Activated CD4-positive, alpha-beta memory T cell treated with anti-CD3 and anti-CD28 coated beads, Interleukin-2, amount 10 ng/mL, durations not matched to agents 7 days and 5 days (primary cell): ENCODE results near the gene FOXN3. TPM values are rescaled to one million over a fixed set of nuclear protein-coding genes. Genes with fewer than 3 reads are reported as not detected.

Source experiments
- CTCF ChIA-PET: fragments of 350-600 bp; sonication (Branson Sonifier 250); formaldehyde crosslinking; loops from one replicate; lab custom pipeline; 2021; ENCODE audit warnings: antibody characterized with exemption, inconsistent platforms; lab: Charles Lee
- POLR2A ChIA-PET: fragments of 350-600 bp; sonication (Branson Sonifier 250); formaldehyde crosslinking; loops from one replicate; lab custom pipeline; 2021; ENCODE audit warnings: antibody characterized with exemption; lab: Charles Lee
- DNase-seq: peaks from one replicate; pipeline ENCODE4 v3.0.0-alpha.2; 2020
- H3K27ac Mint-ChIP-seq: one replicate; pipeline ENCODE4 v1.8.0; 2021; ENCODE audit warnings: mild to moderate bottlenecking, mixed read lengths
- H3K27me3 Mint-ChIP-seq: one replicate; pipeline ENCODE4 v1.8.0; 2021; ENCODE audit warnings: mixed read lengths
- H3K36me3 Mint-ChIP-seq: one replicate; pipeline ENCODE4 v1.8.0; 2021; ENCODE audit warnings: low read depth, mixed read lengths
- H3K4me1 Mint-ChIP-seq: one replicate; pipeline ENCODE4 v1.8.0; 2021; ENCODE audit warnings: mixed read lengths
- H3K4me3 Mint-ChIP-seq: one replicate; pipeline ENCODE4 v1.8.0; 2021; ENCODE audit warnings: mild to moderate bottlenecking, mixed read lengths
- H3K9me3 Mint-ChIP-seq: one replicate; pipeline ENCODE4 v1.8.0; 2021; ENCODE audit warnings: mixed read lengths
- total RNA-seq, 2 experiments: library from RNA; stranded (reverse); gene quantifications; one replicate each; pipeline ENCODE4 v1.2.3, GENCODE V29; 2021

FOXN3 gene
- total RNA-seq, 2 experiments from 2014 or later: 73.1 to 78.3 TPM

- no peaks in the 10 kb centered on the region for H3K36me3 Mint-ChIP-seq
- H3K27me3 Mint-ChIP-seq: no peaks in the 10 kb centered on the region
- DNase-seq: no peak
- ChIA-PET POLR2A (no interaction called here), CTCF (no interaction called here)
- no peak overlapping the region for H3K4me3 Mint-ChIP-seq
- H3K27ac Mint-ChIP-seq: no peak overlapping the region
- no peaks in the 10 kb centered on the region for H3K9me3 Mint-ChIP-seq
- peaks cover 7% of the 10 kb centered on the region for H3K4me1 Mint-ChIP-seq
These were observed 127.6 kb downstream of the FOXN3 start for GRCh38 chr14:89289477-89289876.

DNA sequence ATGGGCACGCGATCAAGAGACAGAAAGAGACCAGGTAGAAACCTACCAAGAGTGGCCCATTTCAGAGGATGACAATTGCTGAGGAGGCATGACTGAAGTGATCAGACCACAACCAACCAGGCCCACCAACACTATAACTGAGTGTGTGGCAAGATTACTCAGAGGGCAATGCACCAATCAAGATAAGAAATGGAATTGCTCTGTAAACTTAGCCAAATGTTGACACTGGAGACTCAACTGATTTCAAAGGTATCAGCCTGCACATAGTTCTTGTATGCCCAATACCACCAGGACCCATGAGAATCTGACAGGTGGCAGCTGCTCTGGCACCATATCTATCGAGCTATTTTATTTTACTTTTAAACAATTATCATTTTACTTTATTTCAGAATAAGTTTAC is 128.9 kb downstream of the FOXN3 start:
- peaks cover 18% of the 10 kb centered on the region for H3K4me1 Mint-ChIP-seq
- ChIA-PET CTCF (interaction anchor here (0.7 kb wide), 1 partner anchor 781 kb away, joined by 4 read pairs; no protein-coding TSS in a partner anchor), POLR2A (no interaction called here)
- no peak overlapping the region for H3K27ac Mint-ChIP-seq
- H3K4me3 Mint-ChIP-seq: no peak overlapping the region
- DNase-seq: no peak
- no peaks in the 10 kb centered on the region for H3K9me3 Mint-ChIP-seq
- no peaks in the 10 kb centered on the region for H3K36me3 Mint-ChIP-seq
- no peaks in the 10 kb centered on the region for H3K27me3 Mint-ChIP-seq

DNA sequence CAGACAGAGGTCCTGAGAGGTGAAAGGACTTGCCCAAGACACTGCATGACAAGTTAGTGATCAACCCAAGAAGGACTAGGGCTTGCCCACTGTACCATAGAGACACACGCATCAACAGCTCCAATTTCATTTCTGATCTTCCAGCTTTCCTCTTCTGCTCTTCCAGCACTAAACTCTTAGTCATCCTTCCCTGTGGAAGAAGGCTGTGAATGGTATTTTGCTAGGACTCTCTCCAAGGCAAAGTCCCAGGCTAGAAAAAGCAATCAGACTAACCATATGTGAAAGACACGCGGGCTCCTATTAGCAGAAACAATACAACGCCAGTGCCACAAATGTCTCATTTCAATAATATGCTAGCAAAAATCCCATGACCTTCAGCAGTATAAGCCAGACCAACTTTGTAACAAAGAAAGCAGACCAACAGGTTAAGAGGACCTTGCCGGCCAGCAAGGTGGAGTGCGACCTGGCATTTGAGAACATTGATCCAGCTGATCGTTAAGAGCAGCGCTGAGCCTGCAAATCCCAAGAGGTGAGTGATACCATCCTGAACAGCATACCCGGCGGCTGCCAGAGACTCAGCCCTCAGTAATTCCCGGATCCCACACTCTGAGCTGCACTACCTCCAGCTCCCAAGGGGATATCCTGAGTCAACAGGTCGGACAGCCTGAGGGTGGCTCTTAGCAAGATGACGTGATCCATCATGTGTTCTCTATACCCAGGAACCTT is 132.5 kb downstream of the FOXN3 start:
- peaks cover 14% of the 10 kb centered on the region for H3K36me3 Mint-ChIP-seq
- ChIA-PET POLR2A (interaction anchor here (1.6 kb wide), 1 partner anchor 25 kb away, joined by 3 read pairs; no protein-coding TSS in a partner anchor), CTCF (no interaction called here)
- no peak for DNase-seq
- H3K4me3 Mint-ChIP-seq: no peak overlapping the region
- peaks cover 35% of the 10 kb centered on the region for H3K4me1 Mint-ChIP-seq
- no peaks in the 10 kb centered on the region for H3K27me3 Mint-ChIP-seq
- no peaks in the 10 kb centered on the region for H3K9me3 Mint-ChIP-seq
- H3K27ac Mint-ChIP-seq: no peak overlapping the region

- Mint-ChIP-seq H3K27me3 (no peaks in the 10 kb centered on the region), H3K9me3 (no peaks in the 10 kb centered on the region), H3K27ac (no peak overlapping the region), H3K4me3 (no peak overlapping the region), H3K4me1 (peaks cover 42% of the 10 kb centered on the region), H3K36me3 (peaks cover 21% of the 10 kb centered on the region)
- ChIA-PET POLR2A (interaction anchor here (0.7 to 1.6 kb wide), 3 partner anchors 10 to 147 kb away, joined by 3 read pairs; no protein-coding TSS in a partner anchor), CTCF (interaction anchor here (0.7 kb wide), 1 partner anchor 146 kb away, joined by 3 read pairs; no protein-coding TSS in a partner anchor)
- DNase-seq: peak; percentile 39
These were observed 133.5 kb downstream of the FOXN3 start for GRCh38 chr14:89283327-89284060.

- ChIA-PET POLR2A (no interaction called here), CTCF (no interaction called here)
- Mint-ChIP-seq H3K4me1 (peaks cover 50% of the 10 kb centered on the region), H3K4me3 (no peak overlapping the region), H3K9me3 (no peaks in the 10 kb centered on the region), H3K27me3 (no peaks in the 10 kb centered on the region), H3K27ac (no peak overlapping the region), H3K36me3 (peaks cover 29% of the 10 kb centered on the region)
- DNase-seq: no peak
These were observed 134.8 kb downstream of the FOXN3 start for GRCh38 chr14:89282191-89282590.

DNA sequence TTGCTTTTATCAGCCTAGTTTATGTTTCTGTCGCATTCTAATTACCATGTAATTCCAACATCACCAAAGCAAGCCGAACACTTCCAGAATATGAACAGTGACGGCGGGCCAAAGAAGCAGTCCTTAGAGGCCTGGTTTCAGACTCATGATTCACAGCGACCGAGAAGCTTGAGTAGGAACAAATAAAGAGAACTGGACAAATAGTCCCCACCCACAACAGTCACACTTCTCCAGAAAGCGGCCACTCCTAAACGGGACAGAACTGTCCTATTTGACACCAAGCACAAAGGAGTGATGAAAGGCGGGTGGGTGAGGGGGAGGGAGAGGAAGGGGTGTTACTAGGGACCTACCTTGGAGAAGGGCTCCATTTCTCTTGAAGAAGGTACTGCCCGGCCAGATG is 136.4 kb downstream of the FOXN3 start:
- DNase-seq: no peak
- Mint-ChIP-seq H3K4me3 (no peak overlapping the region), H3K36me3 (peaks cover 37% of the 10 kb centered on the region), H3K4me1 (peaks cover 62% of the 10 kb centered on the region), H3K27ac (no peak overlapping the region), H3K9me3 (no peaks in the 10 kb centered on the region), H3K27me3 (no peaks in the 10 kb centered on the region)
- CTCF ChIA-PET: no interaction called here
- POLR2A ChIA-PET: no interaction called here

DNA sequence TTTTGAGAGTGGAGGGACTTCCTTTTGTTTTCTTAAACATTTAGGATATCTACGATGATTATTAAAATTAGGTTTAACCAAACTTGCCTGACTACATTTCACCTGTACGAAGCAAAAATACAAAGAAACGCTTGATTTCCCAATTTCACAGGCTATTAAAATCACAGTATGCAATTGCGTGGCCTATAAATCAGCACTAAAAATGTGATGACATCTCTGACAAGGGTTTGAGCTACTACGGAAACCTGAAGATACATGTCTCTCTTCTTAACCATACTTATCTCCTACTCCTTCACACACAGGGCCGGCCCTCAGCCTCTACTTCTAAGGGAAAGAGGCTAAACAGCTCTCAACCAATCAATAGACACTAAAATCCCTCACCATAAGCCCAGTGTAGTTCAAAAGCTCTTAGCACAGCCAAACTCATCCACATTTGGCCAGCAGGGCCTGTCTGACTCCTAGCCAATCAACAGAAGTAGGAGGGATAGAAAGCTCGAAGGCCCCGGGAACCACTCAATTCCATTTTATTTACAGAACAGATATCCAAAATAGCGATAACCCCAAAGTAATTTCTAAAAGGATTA is 137.3 kb downstream of the FOXN3 start:
- H3K4me1 Mint-ChIP-seq: peaks cover 70% of the 10 kb centered on the region
- no peaks in the 10 kb centered on the region for H3K27me3 Mint-ChIP-seq
- CTCF ChIA-PET: no interaction called here
- peaks cover 44% of the 10 kb centered on the region for H3K36me3 Mint-ChIP-seq
- DNase-seq: no peak
- H3K27ac Mint-ChIP-seq: no peak overlapping the region
- H3K9me3 Mint-ChIP-seq: no peaks in the 10 kb centered on the region
- H3K4me3 Mint-ChIP-seq: no peak overlapping the region
- POLR2A ChIA-PET: no interaction called here

DNA sequence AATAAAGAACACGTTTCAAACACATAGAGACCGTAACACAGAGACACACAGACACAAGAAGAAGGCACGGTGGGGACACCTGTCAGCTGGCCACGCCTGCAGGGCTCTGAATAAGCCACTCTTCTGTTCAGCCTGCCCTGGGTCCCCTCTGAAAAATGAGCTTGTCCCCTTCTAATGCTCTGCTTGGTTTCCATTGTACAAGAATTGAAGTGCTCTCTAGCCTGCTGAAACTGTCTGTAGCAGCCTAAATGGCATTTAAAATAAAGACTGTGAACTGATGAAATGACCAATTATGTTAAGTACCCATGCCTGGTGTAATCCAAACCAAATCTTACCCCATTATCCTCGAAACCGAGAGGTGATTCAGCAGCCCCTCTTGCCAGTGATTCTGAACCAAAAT is 139.8 kb downstream of the FOXN3 start:
- Mint-ChIP-seq H3K4me3 (no peak overlapping the region), H3K27ac (peak overlapping the region; percentile 41), H3K27me3 (no peaks in the 10 kb centered on the region), H3K4me1 (peaks cover 54% of the 10 kb centered on the region), H3K36me3 (peaks cover 50% of the 10 kb centered on the region), H3K9me3 (no peaks in the 10 kb centered on the region)
- ChIA-PET POLR2A (no interaction called here), CTCF (no interaction called here)
- no peak for DNase-seq

DNA sequence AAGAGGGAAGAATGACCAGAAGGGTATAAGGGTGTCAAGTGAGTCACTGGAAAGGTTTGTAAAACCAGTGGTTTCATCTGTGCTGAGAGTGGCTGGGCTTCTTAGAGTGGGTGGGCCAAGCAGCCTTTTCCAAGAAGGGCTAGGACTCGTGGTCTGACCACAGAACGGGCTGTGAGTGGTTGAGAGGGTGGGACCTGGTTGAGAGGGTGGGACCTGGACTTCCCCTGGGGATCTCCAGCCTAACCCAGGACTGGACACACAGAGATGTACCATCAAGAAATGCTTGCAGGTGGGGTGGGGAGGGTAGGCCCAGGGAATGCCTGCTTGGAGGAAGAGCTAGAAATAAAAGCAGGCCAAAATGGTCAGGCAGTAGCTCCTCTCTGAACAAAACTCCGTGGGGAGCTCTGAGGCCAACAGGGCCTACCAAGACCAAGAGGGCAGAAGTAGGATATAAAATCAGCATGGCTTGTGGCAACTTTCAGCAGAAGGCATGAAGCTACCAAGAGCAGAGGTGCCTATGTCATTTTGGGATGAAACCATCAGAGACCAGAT is 140.5 kb downstream of the FOXN3 start:
- no peaks in the 10 kb centered on the region for H3K9me3 Mint-ChIP-seq
- H3K4me1 Mint-ChIP-seq: peaks cover 50% of the 10 kb centered on the region
- CTCF ChIA-PET: no interaction called here

DNA sequence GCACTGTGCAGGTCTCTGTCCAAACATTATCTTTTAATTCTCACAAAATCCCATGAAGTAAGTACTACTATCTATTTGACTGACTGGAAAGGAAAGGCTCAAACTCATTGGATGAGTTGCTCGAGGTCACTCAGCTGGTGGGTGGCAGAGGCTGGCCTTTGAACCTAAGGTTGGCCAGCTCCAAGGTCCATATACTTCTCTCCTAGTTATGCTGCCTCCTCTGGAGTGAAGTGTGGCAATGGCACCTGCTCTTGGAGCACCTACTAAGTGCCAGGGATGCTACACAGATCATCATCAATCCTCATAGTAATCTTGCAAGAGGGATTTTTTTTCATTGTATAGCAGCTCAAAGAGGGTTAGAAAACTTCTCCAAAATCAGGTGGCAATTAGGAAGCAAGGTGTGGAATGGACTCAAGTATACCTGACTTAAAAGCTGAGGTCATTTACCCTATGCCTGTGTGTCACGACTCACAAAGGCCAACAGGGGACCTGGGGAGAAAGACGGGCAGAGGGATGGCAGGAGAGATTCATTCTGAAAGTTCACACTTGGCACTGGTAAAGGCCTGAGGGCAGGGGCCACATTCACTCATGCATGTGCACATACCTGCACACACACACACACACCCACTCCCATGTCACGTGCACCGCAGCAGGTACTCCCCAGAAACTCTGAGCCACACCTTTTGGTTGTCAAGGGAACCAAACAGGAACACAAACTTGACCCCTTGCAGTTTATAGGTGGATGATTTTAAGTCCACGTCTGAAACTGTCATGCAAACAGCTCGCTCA is 146.4 kb downstream of the FOXN3 start:
- no peaks in the 10 kb centered on the region for H3K9me3 Mint-ChIP-seq
- H3K27me3 Mint-ChIP-seq: no peaks in the 10 kb centered on the region
- no peak for DNase-seq
- peaks cover 20% of the 10 kb centered on the region for H3K36me3 Mint-ChIP-seq
- peaks cover 14% of the 10 kb centered on the region for H3K4me1 Mint-ChIP-seq
- CTCF ChIA-PET: no interaction called here
- POLR2A ChIA-PET: interaction anchor here (1.1 kb wide), 1 partner anchor 10 kb away, joined by 3 read pairs; no protein-coding TSS in a partner anchor
- no peak overlapping the region for H3K27ac Mint-ChIP-seq
- no peak overlapping the region for H3K4me3 Mint-ChIP-seq

More for the DNA sequence above, 140.5 kb downstream of the FOXN3 start:
- Mint-ChIP-seq H3K27ac (peak overlapping the region; percentile 80), H3K4me3 (peak overlapping the region; percentile 45), H3K36me3 (peaks cover 49% of the 10 kb centered on the region), H3K27me3 (no peaks in the 10 kb centered on the region)
- DNase-seq: peak; percentile 75
- POLR2A ChIA-PET: no interaction called here

DNA sequence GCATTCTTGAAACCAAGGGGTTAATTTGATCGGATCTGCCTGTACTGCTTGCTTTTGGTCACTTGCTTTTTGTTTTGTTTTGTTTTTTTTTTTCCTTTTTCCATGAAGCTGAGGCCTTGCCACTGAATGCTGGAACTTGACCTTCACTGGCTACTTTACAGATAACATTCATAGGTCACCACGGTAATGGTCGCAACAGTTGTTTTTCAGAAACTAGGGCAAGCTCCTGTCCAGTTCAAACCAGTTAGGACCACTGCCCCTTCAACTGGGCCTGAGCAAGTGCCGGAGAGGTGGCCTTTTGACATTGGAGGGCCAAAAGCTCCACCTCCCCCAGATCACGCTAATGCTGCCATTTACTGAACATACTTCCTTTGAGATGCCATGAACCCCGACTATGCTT is 147.6 kb downstream of the FOXN3 start:
- DNase-seq: no peak
- POLR2A ChIA-PET: interaction anchor here (1.1 kb wide), 1 partner anchor 9 kb away, joined by 3 read pairs; no protein-coding TSS in a partner anchor
- H3K4me1 Mint-ChIP-seq: peaks cover 6% of the 10 kb centered on the region

DNA sequence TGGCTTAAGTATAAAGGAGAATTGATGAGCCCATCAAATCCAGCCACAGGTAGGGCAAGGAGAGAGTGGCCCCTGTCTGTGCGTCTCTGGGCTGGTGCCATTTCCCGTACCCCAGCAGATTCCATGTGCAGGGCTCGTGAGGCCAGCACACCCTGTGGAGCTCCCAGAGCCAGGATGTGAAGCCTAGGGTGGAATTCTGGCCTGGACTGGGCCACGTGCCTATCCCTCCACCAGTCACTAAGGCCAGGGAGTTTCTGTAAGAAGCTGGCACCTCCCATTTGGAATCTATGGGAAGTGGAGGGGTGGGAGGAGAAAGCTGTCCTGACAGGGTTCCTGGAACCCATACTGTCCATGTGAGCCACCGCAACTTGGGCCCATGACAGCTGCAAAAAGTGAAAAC is 148.5 kb downstream of the FOXN3 start:
- Mint-ChIP-seq H3K27ac (no peak overlapping the region), H3K4me1 (peaks cover 4% of the 10 kb centered on the region), H3K9me3 (no peaks in the 10 kb centered on the region), H3K4me3 (no peak overlapping the region), H3K36me3 (peaks cover 13% of the 10 kb centered on the region), H3K27me3 (no peaks in the 10 kb centered on the region)
- DNase-seq: no peak
- ChIA-PET POLR2A (no interaction called here), CTCF (no interaction called here)

More for the DNA sequence above, 147.6 kb downstream of the FOXN3 start:
- Mint-ChIP-seq H3K27ac (no peak overlapping the region), H3K9me3 (no peaks in the 10 kb centered on the region), H3K4me3 (no peak overlapping the region), H3K27me3 (no peaks in the 10 kb centered on the region), H3K36me3 (peaks cover 13% of the 10 kb centered on the region)
- CTCF ChIA-PET: no interaction called here
